ENCODE data around the gene GPX7.

DNA sequence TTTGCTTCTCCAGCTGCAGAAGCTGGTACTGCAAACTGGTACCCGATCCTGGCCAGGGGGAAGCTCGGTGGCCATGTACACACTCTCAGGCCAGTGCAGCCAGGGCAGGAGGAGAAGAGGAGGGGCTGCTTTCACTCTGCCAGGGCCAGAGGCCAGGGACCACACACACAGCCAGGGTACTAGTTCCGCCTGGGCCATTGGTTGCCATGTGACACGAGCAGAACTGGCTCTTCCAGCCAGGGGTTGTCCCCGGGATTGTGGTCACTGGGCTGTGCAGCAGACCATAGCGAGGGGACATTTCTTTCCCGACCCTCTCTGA is 27.1 kb downstream of the GPX7 start:
- no peak for TF ChIP-seq CTCF (IDR thresholded peaks at IDR 0.05)
- no peak for TF ChIP-seq POLR2A (IDR thresholded peaks at IDR 0.05)

All from ovary (tissue), 3 donors.